Nephron (organoid): ENCODE measurements around the gene SMAD5.

Experiments
- H3K27ac Mint-ChIP-seq, 3 experiments: 2 replicates each; pipeline ENCODE4 v1.8.0; 2020; ENCODE audit warnings: mixed read lengths in 3 of 3, mild to moderate bottlenecking in 2 of 3, moderate library complexity in 1 of 3
- H3K27me3 Mint-ChIP-seq: 2 replicates; pipeline ENCODE4 v1.8.0; 2021; ENCODE audit warnings: low read depth, mild to moderate bottlenecking, moderate library complexity, mixed read lengths
- H3K36me3 Mint-ChIP-seq: 2 replicates; pipeline ENCODE4 v1.8.0; 2020; ENCODE audit warnings: low read depth, mixed read lengths
- H3K4me1 Mint-ChIP-seq: 2 replicates; pipeline ENCODE4 v1.8.0; 2020; ENCODE audit warnings: mixed read lengths
- H3K4me3 Mint-ChIP-seq, 3 experiments: 2 replicates each; pipeline ENCODE4 v1.8.0; 2020; ENCODE audit warnings: mild to moderate bottlenecking in 3 of 3, mixed read lengths in 3 of 3, moderate library complexity in 2 of 3
- H3K9me3 Mint-ChIP-seq: 2 replicates; pipeline ENCODE4 v1.8.0; 2020; ENCODE audit warnings: mixed read lengths
- TF ChIP-seq, protein P1 (sequence below), 3 experiments: fragments of 200-600 bp; sonication (generic); IDR thresholded peaks; one replicate each; pipeline ENCODE4 v1.5.0; 2021; ENCODE audit warnings: antibody characterized with exemption in 3 of 3; ENCODE audit not compliant: unreplicated experiment in 3 of 3

Gene SMAD5

DNA sequence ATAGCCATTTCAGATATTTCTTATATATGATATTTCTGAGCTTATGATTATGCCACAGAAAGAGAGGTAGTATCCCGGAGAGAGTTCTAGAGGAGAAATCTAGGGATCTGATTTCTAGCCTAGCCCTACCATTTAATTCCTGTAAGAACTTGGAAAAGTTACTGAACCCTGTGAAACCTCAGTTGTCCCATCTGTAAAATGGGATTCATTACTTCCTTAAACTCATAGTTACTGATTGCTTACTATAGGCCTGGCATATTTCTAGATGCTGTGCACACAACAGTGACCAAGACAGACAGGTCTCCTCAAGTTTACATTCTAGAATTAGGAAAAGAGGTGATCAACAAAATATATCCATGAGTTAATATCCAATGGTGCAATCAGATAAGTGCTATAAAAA is 30.8 kb upstream of the SMAD5 start:
- peaks cover 10% of the 10 kb centered on the region for H3K27me3 Mint-ChIP-seq
- no peak overlapping the region for H3K4me3 Mint-ChIP-seq
- no peaks in the 10 kb centered on the region for H3K36me3 Mint-ChIP-seq
- no peaks in the 10 kb centered on the region for H3K9me3 Mint-ChIP-seq
- peaks cover 38% of the 10 kb centered on the region for H3K4me1 Mint-ChIP-seq
- H3K27ac Mint-ChIP-seq, result no peak overlapping the region
- TF ChIP-seq, protein P1, sequence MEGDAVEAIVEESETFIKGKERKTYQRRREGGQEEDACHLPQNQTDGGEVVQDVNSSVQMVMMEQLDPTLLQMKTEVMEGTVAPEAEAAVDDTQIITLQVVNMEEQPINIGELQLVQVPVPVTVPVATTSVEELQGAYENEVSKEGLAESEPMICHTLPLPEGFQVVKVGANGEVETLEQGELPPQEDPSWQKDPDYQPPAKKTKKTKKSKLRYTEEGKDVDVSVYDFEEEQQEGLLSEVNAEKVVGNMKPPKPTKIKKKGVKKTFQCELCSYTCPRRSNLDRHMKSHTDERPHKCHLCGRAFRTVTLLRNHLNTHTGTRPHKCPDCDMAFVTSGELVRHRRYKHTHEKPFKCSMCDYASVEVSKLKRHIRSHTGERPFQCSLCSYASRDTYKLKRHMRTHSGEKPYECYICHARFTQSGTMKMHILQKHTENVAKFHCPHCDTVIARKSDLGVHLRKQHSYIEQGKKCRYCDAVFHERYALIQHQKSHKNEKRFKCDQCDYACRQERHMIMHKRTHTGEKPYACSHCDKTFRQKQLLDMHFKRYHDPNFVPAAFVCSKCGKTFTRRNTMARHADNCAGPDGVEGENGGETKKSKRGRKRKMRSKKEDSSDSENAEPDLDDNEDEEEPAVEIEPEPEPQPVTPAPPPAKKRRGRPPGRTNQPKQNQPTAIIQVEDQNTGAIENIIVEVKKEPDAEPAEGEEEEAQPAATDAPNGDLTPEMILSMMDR (IDR thresholded peaks at IDR 0.05; ENCODE audit: unreplicated experiment in 3 of 3), result no peak

GRCh38 chr5:136103118-136103517 is 29.5 kb upstream of the SMAD5 start:
- peak overlapping the region; percentile 68 to 94 (median 89) for H3K27ac Mint-ChIP-seq
- TF ChIP-seq, protein P1 (IDR thresholded peaks at IDR 0.05; ENCODE audit: unreplicated experiment in 3 of 3), result no peak

DNA sequence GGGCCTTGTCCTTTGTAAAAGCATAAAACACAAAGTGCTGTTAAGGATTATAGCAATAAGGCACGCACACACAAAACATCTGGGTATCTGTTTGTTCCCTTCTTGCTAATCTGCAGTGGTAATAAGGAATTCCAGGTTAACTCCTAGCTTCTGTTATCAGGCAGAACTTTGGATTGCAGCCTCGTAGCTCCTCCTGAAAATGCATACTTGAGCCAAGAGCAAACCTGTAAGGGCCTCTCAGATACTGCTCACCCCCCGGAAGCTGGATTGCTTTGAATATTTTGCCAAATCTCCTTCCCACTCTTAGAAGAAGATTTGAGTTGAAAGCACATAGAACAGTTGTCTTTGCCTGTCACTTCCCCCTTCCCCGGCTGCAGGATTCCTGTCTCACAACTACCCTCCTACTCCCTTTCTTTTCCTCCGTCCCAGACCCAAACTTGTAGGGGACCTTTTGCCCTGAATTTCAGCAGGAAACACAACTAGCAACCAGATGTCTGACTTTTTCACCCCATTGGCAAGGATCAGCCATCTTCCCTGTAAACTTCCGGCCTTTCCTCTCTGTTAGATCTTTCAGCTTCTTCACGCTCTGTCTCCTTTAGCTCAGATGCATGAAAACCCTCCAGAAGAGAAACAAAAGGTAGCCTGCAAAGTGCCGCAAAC is 28.2 kb upstream of the SMAD5 start:
- H3K4me3 Mint-ChIP-seq, result peak overlapping the region in 2 of 3 experiments; percentile 2 to 6
- H3K9me3 Mint-ChIP-seq, result no peaks in the 10 kb centered on the region
- H3K27me3 Mint-ChIP-seq, result peaks cover 10% of the 10 kb centered on the region
- peaks cover 49% of the 10 kb centered on the region for H3K4me1 Mint-ChIP-seq
- TF ChIP-seq, protein P1 (IDR thresholded peaks at IDR 0.05; ENCODE audit: unreplicated experiment in 3 of 3), result no peak
- H3K27ac Mint-ChIP-seq, result peak overlapping the region; percentile 89 to 94 (median 93)
- no peaks in the 10 kb centered on the region for H3K36me3 Mint-ChIP-seq

More at GRCh38 chr5:136103118-136103517, 29.5 kb upstream of the SMAD5 start:
- no peaks in the 10 kb centered on the region for H3K36me3 Mint-ChIP-seq
- no peaks in the 10 kb centered on the region for H3K9me3 Mint-ChIP-seq
- no peak overlapping the region for H3K4me3 Mint-ChIP-seq
- peaks cover 46% of the 10 kb centered on the region for H3K4me1 Mint-ChIP-seq
- peaks cover 10% of the 10 kb centered on the region for H3K27me3 Mint-ChIP-seq

GRCh38 chr5:136106351-136107031 is 26.2 kb upstream of the SMAD5 start:
- H3K27me3 Mint-ChIP-seq, result peaks cover 4% of the 10 kb centered on the region
- H3K27ac Mint-ChIP-seq, result peak overlapping the region in 2 of 3 experiments; percentile 9 to 95
- H3K9me3 Mint-ChIP-seq, result no peaks in the 10 kb centered on the region
- no peaks in the 10 kb centered on the region for H3K36me3 Mint-ChIP-seq
- no peak overlapping the region for H3K4me3 Mint-ChIP-seq
- peaks cover 64% of the 10 kb centered on the region for H3K4me1 Mint-ChIP-seq
- TF ChIP-seq, protein P1 (IDR thresholded peaks at IDR 0.05; ENCODE audit: unreplicated experiment in 3 of 3), result no peak

GRCh38 chr5:136108180-136108611 is 24.4 kb upstream of the SMAD5 start:
- Mint-ChIP-seq H3K36me3 (no peaks in the 10 kb centered on the region), H3K4me3 (no peak overlapping the region), H3K27me3 (peaks cover 4% of the 10 kb centered on the region), H3K9me3 (no peaks in the 10 kb centered on the region), H3K4me1 (peaks cover 68% of the 10 kb centered on the region), H3K27ac (peak overlapping the region; percentile 95 to 97 (median 96))
- TF ChIP-seq, protein P1 (IDR thresholded peaks at IDR 0.05; ENCODE audit: unreplicated experiment in 3 of 3), result no peak
